GM23248 (cell line): ENCODE results near the gene REXO2.

Experiments
- EZH2 ChIP-seq: fragments of 200-600 bp; sonication (generic); IDR thresholded peaks from 2 replicates; pipeline ENCODE4 v1.6.1; 2018; ENCODE audit warnings: antibody characterized with exemption, mild to moderate bottlenecking; ENCODE audit not compliant: insufficient read depth, poor library complexity, severe bottlenecking
- EZH2phosphoT487 ChIP-seq: fragments of 200-600 bp; sonication (generic); IDR thresholded peaks from 2 replicates; pipeline ENCODE4 v1.6.1; 2018; ENCODE audit warnings: antibody characterized with exemption, moderate library complexity, mild to moderate bottlenecking, low read depth; ENCODE audit not compliant: insufficient read depth

GRCh38 chr11:114401311-114401710, 38.0 kb upstream of the REXO2 start:
- TF ChIP-seq EZH2 (no peak), EZH2phosphoT487 (no peak)
